H7 (cell line): ENCODE measurements around the gene DCC. TPM values are rescaled to one million over a fixed set of nuclear protein-coding genes. Genes with fewer than 3 reads are reported as not detected.

Experiments used
- DNase-seq: peaks from one replicate; pipeline ENCODE4 v3.0.0; 2012
- H3K27me3 ChIP-seq: 2 replicates; pipeline ENCODE4 v1.6.0; 2011; ENCODE audit warnings: mild to moderate bottlenecking, low read length; ENCODE audit not compliant: control insufficient read depth, insufficient read depth
- H3K36me3 ChIP-seq: replicated peaks from 2 replicates; pipeline ENCODE4 v1.5.1; 2011; ENCODE audit warnings: low read length; ENCODE audit not compliant: control insufficient read depth, insufficient read depth
- H3K4me3 ChIP-seq: 2 replicates; pipeline ENCODE4 v1.5.1; 2011; ENCODE audit warnings: low read depth, mild to moderate bottlenecking, control low read depth, low read length, moderate library complexity; ENCODE audit not compliant: insufficient read depth
- total RNA-seq: library from RNA; depleted of rRNA; stranded (reverse); fragments of >200 nt; shearing (Covaris generic); gene quantifications from 2 replicates; pipeline ENCODE4 v1.2.3, GENCODE V29; 2014

DCC gene
- total RNA-seq, 1 experiment from 2014 or later = 1.3 TPM

DNA sequence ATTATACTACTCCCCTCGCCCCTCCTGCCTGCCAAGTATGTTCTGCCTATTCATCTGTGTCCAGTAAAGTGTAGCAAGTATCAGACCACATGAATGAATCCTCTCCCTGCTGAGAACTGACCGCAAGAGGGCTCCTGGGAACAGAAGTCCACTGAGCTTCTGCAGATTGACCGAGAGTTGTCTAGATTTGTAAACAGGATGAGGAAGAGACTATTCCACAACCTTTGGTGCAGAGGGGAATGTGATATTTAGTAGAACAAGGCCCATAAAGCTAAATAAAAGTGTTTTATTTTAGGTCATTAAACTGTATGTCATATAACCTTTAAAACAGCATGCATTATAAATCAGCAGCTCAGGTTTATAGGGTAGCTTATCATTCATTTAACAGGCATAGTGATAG lies 377.0 kb downstream of the DCC start:
- no peak for DNase-seq
- no peaks in the 10 kb centered on the region for H3K27me3 ChIP-seq
- H3K36me3 ChIP-seq = no peaks in the 10 kb centered on the region
- no peak overlapping the region for H3K4me3 ChIP-seq

- DNase-seq = no peak
- no peaks in the 10 kb centered on the region for H3K36me3 ChIP-seq
- H3K4me3 ChIP-seq = no peak overlapping the region
- no peaks in the 10 kb centered on the region for H3K27me3 ChIP-seq
These were observed 382.9 kb downstream of the DCC start for GRCh38 chr18:52722904-52723303.

- H3K27me3 ChIP-seq = no peaks in the 10 kb centered on the region
- no peaks in the 10 kb centered on the region for H3K36me3 ChIP-seq
- H3K4me3 ChIP-seq = no peak overlapping the region
- no peak for DNase-seq
These were observed 383.6 kb downstream of the DCC start for GRCh38 chr18:52723550-52723970.

DNA sequence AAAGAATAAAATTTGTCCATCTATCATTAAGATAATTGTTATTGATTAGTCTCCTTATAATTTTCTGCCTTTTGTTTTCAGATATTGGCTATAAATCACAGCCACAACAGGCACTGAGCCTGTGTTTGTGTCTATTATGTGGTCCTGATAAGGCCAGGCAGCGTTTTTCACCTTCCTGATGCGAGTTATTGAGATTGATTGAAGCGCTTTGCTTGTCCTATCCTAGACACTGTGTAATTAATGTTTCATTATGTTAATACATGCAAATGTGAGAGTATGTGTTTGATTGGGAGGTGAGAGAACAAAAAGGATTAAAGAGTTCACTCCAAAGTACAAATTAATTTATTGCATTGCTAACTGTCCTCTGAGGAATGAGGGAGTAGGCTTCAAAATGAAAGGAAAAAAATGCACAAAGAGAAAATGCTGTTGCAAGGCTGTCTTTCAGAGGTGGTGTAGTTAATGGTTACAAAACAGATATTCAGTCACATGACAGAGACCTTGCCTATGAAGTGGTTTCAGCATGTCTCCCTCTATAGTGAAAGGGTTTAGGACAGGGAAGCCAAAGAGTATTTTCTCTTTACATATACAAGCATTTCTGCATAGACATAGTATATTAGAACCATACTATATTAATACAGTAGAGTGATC lies 391.1 kb downstream of the DCC start:
- no peak overlapping the region for H3K4me3 ChIP-seq
- no peaks in the 10 kb centered on the region for H3K27me3 ChIP-seq
- DNase-seq = no peak
- H3K36me3 ChIP-seq = no peaks in the 10 kb centered on the region

GRCh38 chr18:52738946-52739345 lies 398.9 kb downstream of the DCC start:
- Histone ChIP-seq H3K27me3 (no peaks in the 10 kb centered on the region), H3K4me3 (no peak overlapping the region), H3K36me3 (no peaks in the 10 kb centered on the region)
- no peak for DNase-seq

DNA sequence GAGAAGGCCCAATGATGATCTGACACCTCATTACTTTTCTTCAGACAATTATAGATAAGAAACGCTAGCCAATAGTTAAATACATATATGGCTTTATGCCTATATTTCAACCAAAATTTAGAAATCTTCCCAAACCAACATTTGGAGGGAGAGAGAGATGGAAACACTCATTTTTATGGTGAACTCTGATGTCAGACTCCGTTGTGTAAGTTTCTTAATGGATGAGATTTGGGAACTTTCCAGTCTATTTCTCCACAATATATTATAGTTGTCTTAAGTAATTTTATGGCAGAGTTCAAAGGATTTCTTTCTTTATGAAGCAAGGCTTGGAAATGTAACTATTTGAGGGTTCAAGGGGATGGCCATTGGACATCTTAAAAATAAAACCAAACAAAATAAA lies 407.0 kb downstream of the DCC start:
- H3K36me3 ChIP-seq = no peaks in the 10 kb centered on the region
- no peak overlapping the region for H3K4me3 ChIP-seq
- DNase-seq = no peak
- no peaks in the 10 kb centered on the region for H3K27me3 ChIP-seq

- Histone ChIP-seq H3K36me3 (no peaks in the 10 kb centered on the region), H3K4me3 (no peak overlapping the region), H3K27me3 (no peaks in the 10 kb centered on the region)
- no peak for DNase-seq
These were observed 407.9 kb downstream of the DCC start for GRCh38 chr18:52747869-52748268.

- no peaks in the 10 kb centered on the region for H3K36me3 ChIP-seq
- no peak for DNase-seq
- H3K27me3 ChIP-seq = no peaks in the 10 kb centered on the region
- H3K4me3 ChIP-seq = no peak overlapping the region
These were observed 408.3 kb downstream of the DCC start for GRCh38 chr18:52748343-52748742.

- H3K36me3 ChIP-seq = no peaks in the 10 kb centered on the region
- no peak overlapping the region for H3K4me3 ChIP-seq
These were observed 409.5 kb downstream of the DCC start for GRCh38 chr18:52749542-52749941.

GRCh38 chr18:52750995-52751394 lies 411.0 kb downstream of the DCC start:
- no peak for DNase-seq
- Histone ChIP-seq H3K36me3 (no peaks in the 10 kb centered on the region), H3K4me3 (no peak overlapping the region), H3K27me3 (no peaks in the 10 kb centered on the region)

More at GRCh38 chr18:52749542-52749941, 409.5 kb downstream of the DCC start:
- DNase-seq = no peak
- H3K27me3 ChIP-seq = no peaks in the 10 kb centered on the region

DNA sequence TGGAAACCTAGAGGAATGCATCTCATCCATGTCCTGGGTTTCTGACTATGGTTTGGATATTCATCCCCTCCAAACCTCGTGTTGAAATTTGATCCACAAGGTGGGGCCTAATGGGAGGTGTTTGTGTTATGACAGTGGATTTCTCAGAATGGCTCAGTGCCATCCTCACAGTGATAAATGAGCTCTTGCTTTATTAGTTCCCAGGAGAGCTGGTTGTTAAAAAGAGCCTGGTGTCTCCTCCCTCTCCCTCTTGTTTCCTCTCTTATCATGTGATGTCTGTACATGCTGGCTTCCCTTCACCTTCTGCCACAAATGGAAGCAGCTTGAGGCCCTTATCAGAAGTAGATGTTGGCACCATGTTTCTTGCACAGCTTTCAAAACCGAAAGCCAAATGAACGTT lies 424.3 kb downstream of the DCC start:
- Histone ChIP-seq H3K36me3 (no peaks in the 10 kb centered on the region), H3K4me3 (no peak overlapping the region), H3K27me3 (no peaks in the 10 kb centered on the region)
- DNase-seq = no peak

GRCh38 chr18:52766002-52766545 lies 426.1 kb downstream of the DCC start:
- no peak overlapping the region for H3K4me3 ChIP-seq
- H3K27me3 ChIP-seq = no peaks in the 10 kb centered on the region
- DNase-seq = no peak
- no peaks in the 10 kb centered on the region for H3K36me3 ChIP-seq

DNA sequence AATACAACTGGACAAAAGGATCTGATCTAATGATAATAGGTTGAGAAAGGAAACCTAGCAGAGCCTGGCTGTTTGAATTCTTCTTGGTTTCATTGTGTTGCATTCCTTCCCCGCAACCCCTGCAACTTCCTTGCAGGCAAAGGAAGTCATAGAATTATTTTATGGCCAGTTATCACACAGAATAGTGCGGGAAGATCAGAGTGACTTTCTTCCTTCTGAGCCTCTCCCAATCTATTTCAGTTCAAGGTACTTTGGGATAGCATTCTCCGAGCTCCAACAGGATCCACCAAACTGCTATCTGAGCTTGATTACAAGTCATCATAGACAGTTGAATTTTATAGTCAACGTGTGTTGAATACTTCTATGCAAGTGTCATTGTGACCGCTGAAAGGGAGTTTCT lies 441.1 kb downstream of the DCC start:
- DNase-seq = no peak
- H3K4me3 ChIP-seq = no peak overlapping the region
- H3K36me3 ChIP-seq = no peaks in the 10 kb centered on the region
- H3K27me3 ChIP-seq = no peaks in the 10 kb centered on the region

GRCh38 chr18:52791321-52791720 lies 451.3 kb downstream of the DCC start:
- H3K4me3 ChIP-seq = no peak overlapping the region
- no peaks in the 10 kb centered on the region for H3K36me3 ChIP-seq
- DNase-seq = no peak
- H3K27me3 ChIP-seq = no peaks in the 10 kb centered on the region

- H3K36me3 ChIP-seq = no peaks in the 10 kb centered on the region
- no peak for DNase-seq
- no peaks in the 10 kb centered on the region for H3K27me3 ChIP-seq
- no peak overlapping the region for H3K4me3 ChIP-seq
These were observed 472.8 kb downstream of the DCC start for GRCh38 chr18:52812834-52813233.
